HG03196 (cell line): Measurements from ENCODE around the gene STAG3.
A peak's percentile ranks its signal among the peaks of the same experiment; 100 is the strongest.
"Not testable (repeated sequence)": the region's sequence is repeated elsewhere in the genome, so short reads cannot be mapped to it uniquely, and the experiment has no call there.

Experiments used
- ATAC-seq: cut with Tn5 transposase; IDR thresholded peaks from one replicate; pipeline ENCODE4 v1.9.1; 2021; ENCODE audit not compliant: unreplicated experiment

Gene STAG3

GRCh38 chr7:100210805-100211204 is 33.1 kb downstream of the STAG3 start:
- ATAC-seq, result no peak

DNA sequence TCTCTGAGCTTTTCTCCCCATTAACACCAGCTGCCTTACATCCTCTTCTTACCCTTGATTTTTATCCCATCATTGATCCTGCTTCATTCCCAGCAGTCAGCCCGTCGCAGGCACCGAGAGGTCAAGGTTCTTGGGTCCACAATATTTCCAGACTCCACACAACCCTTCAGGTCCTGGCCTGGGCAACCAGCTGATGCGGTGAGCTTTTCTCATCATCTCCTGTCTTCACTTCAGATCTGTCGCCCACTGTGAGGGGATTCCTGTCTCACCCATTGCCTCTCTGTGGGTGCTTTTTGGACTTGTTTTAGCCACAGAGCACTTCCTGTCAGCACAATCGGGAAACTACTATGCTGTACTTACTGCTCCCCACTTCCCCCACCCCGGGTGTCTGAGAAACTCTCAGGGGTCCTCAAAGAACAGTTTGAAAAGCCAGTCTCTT is 33.6 kb downstream of the STAG3 start:
- no peak for ATAC-seq

DNA sequence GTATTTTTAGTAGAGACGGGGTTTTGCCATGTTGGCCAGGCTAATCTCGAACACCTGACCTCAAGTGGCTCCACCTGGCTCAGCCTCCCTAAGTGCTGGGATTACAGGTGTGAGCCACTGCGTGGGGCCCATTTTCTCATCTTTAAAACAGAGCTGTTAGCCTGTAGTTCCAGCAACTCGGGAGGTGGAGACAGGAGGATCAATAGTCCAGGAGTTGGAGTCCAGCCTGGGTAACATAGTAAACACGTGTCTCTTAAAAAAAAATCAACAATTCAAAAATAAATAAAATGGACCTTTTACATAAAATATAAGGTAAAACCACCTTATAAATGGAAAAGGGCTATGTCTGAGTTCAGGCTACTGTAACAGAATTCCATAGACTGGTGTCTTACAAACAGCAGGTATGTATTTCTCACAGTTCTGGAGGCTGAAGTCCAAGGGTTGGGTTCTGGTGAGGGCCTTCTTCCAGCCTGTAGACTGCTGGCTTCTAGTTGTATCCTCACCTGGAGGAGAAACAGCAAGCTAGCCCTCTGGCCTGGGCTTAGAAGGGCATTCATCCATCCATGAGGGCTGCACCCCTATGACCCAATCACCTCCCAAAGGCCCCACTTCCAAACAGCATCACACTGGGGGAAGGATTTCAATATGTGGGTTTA is 35.0 kb downstream of the STAG3 start:
- ATAC-seq, result no peak

DNA sequence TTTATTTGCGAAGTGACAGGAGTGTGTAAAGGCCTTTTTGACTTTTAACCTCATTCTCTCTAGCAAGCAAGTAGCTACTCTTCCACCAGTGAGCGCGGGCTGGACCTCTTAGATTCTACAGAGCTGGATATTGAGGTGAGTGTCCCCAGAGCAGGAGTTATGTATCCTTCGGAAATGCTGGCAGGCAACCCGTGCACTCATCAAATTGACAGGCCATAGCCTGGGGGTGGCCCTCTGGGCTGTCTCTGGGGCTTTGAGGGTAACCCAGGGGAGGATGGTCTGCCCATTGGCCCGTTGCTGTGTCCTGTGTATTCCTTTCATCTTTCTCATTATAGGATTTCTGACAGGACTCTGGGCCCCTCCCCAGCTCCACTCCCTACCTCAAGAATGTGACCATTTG is 36.0 kb downstream of the STAG3 start:
- ATAC-seq, result no peak

DNA sequence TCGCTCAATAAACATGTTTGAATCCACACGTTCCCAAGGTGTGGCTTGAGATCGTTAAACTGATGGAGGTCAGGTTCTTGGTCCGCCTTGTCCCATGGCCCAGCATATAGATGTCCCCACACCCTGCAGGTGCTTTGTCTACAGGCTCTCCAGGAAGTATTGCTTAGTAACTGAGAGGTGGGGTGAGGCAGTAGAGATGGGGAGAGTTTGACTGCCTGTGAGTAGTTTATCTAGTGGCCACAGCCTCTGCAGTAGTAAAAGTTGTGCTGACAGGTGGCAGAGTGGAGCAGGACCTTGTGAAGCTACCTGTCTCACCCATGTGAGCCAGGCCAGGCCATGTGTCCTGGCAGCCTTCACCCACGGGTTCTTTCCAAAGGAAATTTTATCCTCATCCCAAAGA is 36.6 kb downstream of the STAG3 start:
- ATAC-seq, result not testable (repeated sequence)

GRCh38 chr7:100215895-100216294 is 38.2 kb downstream of the STAG3 start:
- ATAC-seq, result no peak

GRCh38 chr7:100217934-100218333 is 40.2 kb downstream of the STAG3 start:
- not testable (repeated sequence) for ATAC-seq

DNA sequence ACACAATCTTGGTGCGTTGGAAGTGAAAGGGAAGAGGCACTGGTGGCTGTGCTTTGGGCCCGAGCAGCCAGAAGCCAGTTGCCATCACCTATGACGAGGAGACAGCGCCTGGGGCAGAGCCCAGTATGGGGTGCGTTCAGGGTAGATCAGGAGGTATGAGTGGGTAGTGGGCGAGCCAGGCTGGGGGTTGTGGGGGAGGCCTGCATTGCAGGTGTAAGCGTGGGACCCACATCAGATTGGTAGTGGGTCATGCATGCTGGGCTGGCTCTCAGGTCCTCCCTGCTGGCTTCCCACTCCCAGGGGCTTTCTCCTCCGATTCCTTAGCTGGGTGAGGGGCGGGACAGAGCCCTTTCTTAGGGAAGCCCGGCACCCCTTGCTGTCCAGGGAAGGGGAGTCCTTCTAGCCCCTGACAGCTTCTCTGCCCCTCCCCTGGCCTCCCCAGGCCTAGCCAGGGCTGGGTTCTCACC is 41.6 kb downstream of the STAG3 start:
- no peak for ATAC-seq

DNA sequence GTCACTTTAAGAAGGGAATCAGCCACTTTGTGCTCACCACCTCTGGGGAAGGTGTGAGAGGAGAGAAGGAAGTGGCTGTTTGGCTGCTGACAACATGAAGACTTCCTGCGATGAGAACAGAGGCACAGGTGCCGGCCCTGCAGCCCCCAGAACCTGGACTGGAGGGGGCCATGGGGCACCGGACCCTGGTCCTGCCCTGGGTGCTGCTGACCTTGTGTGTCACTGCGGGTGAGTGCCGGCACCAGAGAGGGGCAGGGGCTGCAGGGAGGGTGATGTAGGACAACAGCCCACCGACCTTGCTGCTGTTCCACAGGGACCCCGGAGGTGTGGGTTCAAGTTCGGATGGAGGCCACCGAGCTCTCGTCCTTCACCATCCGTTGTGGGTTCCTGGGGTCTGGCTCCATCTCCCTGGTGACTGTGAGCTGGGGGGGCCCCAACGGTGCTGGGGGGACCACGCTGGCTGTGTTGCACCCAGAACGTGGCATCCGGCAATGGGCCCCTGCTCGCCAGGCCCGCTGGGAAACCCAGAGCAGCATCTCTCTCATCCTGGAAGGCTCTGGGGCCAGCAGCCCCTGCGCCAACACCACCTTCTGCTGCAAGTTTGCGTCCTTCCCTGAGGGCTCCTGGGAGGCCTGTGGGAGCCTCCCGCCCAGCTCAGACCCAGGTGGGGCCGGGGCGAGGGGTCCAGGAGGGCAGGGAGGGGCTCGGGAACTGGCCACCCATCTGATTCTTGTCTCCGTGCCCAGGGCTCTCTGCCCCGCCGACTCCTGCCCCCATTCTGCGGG is 42.3 kb downstream of the STAG3 start, which contains the start of gene PVRIG:
Gene PVRIG, plus strand, starts transcription at position 149 of the 785 bp plus-strand sequence. Its CDS starts 22 bp downstream, at position 171.
- not testable (repeated sequence) for ATAC-seq

DNA sequence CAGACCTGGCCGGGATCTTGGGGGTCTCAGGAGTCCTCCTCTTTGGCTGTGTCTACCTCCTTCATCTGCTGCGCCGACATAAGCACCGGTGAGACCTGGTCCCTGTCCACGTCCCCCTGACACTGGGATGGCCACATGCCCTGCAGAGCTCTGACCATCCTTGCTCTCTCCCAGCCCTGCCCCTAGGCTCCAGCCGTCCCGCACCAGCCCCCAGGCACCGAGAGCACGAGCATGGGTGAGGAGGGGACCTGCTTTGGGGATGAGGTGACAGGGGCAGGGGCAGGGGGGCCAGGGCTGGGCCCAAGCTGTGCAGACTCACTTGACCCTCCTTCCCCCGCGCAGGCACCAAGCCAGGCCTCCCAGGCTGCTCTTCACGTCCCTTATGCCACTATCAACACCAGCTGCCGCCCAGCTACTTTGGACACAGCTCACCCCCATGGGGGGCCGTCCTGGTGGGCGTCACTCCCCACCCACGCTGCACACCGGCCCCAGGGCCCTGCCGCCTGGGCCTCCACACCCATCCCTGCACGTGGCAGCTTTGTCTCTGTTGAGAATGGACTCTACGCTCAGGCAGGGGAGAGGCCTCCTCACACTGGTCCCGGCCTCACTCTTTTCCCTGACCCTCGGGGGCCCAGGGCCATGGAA is 43.0 kb downstream of the STAG3 start:
- ATAC-seq, result no peak

DNA sequence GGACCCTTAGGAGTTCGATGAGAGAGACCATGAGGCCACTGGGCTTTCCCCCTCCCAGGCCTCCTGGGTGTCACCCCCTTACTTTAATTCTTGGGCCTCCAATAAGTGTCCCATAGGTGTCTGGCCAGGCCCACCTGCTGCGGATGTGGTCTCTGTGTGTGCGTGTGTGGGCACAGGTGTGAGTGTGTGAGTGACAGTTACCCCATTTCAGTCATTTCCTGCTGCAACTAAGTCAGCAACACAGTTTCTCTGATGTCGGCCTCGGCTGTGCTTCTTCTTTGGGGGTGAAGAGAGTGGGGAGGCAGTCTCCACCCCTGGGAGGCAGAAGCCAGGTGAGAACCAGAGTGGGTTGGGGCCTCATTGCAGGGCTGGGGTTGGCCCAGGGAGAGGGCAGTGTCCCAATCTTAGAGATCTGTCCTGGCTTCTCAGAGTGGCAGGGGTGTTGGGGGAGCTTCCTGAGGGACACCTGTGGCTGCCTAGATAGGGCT is 43.6 kb downstream of the STAG3 start:
- ATAC-seq, result peak; percentile 44

DNA sequence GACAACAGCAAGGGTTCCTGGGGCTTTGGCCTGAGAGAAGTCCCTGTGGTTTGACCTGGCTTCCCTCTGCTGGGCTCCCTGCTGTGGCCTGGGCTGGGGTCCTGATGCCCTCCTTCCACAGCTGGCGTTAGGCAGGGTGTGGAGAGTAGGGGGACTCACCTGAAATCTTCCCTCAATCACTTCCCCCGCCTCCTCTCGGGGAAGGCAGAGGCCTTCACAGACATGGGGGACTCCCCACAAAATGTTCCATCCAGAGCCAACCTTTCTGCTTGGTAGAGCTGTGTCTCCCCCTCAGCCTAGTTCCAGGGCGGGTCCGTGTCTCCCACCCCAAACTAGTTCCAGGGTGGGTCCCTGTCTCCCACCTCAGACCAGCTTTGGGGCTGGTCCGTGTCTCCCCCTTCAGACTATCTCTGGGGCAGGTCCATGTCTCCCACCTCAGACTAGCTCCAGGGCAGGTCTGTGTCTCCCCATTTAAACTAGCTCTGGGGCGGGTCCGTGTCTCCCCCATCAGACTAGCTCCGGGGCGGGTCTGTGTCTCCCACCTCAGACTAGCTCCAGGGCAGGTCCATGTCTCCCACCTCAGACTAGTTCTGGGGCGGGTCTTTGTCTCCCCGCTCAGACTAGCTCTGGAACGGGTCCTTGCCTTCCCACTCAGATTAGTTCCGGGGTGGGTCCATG is 44.2 kb downstream of the STAG3 start:
- ATAC-seq, result no peak

- ATAC-seq, result no peak
Measured at GRCh38 chr7:100222445-100223132, 44.9 kb downstream of the STAG3 start.

DNA sequence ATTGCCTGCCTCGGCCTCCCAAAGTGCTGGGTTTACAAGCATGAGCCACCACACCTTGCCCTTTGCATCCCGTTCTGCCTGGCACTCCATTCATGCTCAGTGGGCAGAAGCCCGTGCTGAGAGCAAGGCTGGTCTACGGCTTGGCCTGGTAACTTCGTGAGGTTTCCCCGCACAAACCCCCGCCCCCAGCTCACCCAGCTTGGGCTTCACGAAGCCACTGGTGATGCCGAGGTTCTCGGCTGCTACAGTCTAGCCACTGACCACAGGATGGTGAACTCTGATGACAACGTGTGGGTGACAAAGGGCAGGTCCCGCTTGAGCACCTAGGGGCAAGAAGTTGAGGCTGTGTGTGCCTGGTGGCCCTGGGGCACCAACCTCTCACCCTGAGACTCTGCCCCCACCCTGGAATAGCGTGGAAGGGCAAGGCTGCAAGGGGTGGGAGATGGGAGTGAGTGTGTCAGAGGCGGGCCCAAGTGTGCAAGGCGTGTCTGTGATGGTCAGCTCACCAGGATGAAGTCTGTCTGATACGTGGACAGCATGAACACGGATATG is 45.7 kb downstream of the STAG3 start:
- ATAC-seq, result not testable (repeated sequence)

- ATAC-seq, result not testable (repeated sequence)
Measured at GRCh38 chr7:100224891-100225290, 47.2 kb downstream of the STAG3 start.

DNA sequence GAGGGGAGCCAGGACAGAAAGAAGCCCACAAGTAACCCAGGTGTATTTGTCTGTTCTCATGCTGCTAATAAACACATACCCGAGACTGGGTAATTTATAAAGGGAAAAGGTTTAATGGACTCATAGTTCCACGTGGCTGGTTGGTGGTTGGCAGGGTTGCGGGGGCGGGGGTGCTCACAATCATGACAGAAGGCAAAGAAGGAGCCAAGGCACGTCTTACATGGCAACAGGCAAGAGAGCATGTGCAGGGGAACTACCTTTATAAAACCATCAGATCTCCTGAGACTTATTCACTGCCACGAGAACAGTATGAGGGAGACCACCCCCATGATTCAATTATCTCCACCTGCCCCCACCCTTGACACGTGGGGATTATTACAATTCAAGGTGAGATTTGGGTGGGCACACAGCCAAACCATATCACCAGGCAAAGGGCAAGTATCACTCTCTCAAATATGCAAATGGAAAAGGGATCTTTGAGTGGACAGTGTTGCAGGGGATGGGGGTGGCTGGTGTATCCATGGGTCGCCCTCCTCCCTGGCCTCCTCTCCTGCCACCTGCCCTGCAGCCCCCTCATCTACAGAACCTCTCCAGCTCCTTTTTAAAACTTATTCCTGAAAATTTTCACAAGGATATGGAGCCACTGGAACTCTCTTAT is 57.1 kb downstream of the STAG3 start:
- not testable (repeated sequence) for ATAC-seq

DNA sequence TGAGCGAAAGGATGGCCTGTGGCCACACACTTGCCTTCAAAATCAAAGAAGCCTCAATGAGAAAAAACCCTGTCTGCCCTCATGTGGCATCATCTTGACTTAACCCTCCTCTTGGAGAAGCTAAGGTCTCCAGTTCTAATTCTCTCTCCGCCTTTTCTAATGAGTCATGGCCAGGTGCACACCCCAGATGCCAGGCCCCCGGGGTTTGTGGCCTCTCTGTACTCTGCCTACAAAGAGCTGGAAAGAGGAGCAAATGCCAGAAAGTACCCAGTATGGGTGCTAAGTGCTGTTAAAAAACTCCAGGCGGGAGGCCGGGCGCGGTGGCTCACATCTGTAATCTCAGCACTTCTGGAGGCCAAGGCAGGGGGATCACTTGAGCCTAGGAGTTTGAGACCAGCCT is 62.3 kb downstream of the STAG3 start:
- ATAC-seq, result not testable (repeated sequence)

DNA sequence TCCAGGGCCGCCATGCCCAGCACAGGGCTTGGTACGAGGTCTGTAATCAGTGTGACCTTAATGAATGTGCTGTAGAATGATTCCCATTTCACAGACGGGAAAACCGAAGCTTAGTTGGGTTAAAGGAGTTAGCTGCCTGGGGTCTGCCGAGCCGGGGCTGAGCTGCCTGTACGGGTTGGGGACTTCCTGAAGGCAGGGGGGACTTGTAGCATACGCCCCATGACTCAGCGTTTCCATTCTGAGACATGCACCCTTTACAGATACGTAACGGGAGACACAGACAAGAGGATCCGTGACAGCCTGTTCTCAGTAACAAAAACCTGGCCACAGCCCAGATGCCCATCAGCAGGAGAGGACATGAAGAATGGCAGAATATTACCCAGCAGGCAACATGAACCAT is 65.7 kb downstream of the STAG3 start:
- not testable (repeated sequence) for ATAC-seq

GRCh38 chr7:100244988-100245605 is 67.4 kb downstream of the STAG3 start:
- ATAC-seq, result not testable (repeated sequence)
